CD4-positive, alpha-beta T cell treated with Interleukin-4 for 1 hour (primary cell): Measurements from ENCODE around the gene SPAG9.

Experiments used
- DNase-seq, 2 donors: peaks; one replicate each; pipeline ENCODE4 v3.0.0-alpha.2; 2020 to 2022

The SPAG9 gene

DNA sequence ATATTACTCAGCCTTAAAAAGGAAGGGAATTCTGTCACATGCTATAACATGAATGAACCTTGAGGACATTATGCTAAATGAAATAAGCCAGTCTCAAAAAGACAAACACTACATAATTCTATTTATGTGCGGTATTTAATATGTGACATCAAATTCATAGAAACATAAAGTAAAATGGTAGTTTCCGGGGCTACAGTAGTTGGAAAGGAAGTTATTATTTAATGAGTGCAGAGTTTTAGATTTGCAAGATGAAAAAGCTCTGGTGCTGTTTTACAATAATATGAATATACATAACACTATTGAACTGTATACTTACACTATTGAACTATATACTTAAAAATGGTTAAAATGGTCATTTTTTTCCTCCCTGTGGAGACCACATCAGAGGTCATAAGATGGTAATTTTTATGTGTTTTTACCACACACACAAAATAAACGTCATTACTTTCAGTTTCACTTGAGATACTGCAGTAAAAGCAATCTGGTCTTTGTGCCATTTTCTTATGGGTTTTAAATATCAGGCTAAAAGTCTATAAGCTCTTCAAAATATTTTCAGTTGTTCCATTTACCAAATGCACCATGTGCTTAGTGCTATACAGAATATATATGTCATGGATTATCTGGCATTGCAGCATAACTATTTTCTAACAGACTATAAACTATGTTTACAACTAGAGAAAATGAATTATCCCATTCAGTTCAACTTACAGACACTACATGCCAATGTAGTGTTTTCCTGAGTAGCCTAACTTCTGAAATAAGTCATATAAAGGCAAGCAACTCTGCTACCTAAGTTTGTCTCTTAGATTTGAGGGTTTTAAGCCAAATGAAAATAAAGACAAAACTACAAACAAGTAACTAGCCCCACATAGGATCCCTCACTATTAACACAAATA, 90.9 kb downstream of the SPAG9 start:
- DNase-seq = peak in 1 of 2 donors; percentile 76

DNA sequence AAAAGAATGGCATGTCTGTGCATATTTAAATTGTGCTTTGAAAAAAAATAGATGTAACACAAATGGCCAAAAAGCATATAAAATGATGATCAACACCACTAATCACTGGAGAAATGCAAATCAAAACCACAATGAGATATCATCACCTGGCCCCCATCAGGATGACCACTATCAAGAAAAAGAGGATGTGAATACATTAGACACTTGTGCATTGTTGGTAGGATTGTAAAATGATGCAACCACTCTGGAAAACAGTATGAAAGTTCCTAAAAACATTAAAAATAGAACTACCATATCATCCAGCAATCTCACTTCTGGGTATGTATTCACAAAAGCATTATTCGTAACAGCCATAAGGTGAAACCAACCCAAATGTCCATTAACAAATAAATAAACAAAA, 91.5 kb downstream of the SPAG9 start:
- no peak for DNase-seq

DNA sequence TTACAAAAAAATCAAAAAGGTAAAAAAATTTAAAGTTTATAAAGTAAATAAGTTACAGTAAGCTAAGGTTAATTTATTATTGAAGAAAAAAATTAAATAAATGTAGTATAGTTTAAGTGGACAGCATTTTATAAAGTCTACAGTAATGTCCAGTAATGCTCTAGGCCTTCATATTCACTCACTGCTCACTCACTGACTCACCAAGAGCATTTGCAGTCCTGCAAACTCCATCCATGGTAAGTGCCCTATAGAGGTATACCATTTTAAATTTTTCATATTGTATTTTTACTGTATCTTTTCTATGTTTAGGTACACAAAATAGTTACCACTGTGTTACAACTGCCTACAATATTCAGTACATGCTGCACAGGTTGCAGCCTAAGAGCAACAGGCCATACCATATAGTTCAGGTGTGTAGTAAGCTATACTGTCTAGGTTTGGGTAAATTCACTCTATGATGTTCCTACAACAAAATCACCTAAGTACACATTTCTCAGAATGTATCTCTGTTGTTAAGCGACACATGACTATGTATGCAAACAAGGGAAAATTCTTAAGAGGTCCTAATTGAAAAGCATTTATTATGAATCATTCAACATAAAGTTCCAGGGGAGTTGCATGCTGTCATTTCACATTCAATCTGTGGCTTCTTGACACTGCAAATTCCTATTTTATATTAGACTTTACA, 92.3 kb downstream of the SPAG9 start:
- DNase-seq = no peak

DNA sequence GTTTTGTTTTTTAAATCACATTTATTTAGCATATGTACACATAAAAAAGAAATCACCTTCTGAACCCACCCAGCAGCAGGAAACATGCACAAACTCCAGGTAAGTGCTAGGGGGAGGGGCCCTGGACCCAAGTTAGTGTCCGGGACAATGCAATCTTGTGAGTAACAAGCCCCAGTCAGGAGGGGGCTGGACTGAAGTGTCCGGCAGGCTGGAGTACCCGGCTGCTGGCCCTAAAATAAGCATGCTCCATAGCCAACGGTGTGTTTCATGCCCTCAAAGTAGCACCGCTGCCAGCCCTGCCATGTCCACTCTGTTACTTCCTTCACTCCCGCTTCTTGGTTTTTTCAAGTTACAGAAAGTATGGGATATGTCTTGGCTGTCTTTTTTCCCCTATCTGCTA, 102.1 kb downstream of the SPAG9 start:
- DNase-seq = no peak

DNA sequence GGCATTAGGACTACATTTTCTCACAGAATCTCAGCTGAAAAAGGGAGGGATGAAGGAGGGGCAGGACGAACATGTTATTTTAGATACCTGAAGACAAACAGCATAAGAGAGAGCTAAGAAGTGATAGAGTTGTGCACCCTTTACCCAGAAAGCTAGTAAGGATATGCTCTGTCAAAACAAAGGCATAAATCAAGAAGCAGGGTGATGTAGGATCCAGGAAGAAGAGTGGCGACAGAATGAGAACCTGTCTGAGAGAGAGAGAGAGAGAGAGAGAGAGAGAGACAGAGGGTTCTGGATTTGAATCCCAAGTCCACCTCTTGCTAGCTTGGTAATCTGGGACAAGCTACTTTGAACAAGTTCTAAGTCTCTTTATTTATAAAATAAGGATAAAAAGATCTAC, 103.4 kb downstream of the SPAG9 start:
- no peak for DNase-seq

DNA sequence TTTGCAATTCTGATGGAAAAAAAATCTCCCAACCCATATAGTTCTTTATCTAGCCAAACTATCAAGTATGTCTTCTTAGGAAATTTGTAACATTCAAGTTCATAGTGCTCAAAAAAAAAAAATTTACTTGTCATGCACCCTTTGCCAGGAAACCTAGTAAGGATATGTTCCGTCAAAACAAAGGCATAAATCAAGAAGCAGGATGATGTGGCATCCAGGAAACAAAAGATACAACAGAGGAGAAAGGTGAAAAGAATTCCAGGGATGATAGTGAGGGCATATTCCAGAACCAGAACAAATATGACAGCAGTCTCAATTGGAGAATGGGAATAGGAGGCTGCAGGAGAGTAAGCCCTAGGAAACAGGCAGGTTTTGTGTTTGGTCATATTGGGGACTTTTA, 104.6 kb downstream of the SPAG9 start:
- no peak for DNase-seq

DNA sequence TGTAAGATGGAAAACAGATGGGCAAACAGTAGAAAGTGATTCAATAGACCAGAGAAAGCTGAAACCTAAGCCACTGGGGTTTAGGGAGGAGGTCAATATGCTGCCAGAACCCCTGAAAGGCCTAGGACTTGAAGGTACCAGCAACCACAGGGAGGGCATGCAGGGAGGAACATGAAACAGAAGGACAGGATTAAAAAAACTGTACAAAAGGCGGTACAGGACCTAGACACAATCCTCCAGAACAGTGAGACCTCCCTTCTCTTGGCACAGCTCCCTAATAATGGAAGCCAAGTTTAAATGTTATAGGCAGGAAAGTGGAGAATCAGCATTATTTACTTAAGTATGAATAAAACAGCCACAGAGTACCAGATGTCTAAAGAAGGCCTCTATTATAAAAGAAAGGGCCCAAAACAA, 105.5 kb downstream of the SPAG9 start:
- no peak for DNase-seq

DNA sequence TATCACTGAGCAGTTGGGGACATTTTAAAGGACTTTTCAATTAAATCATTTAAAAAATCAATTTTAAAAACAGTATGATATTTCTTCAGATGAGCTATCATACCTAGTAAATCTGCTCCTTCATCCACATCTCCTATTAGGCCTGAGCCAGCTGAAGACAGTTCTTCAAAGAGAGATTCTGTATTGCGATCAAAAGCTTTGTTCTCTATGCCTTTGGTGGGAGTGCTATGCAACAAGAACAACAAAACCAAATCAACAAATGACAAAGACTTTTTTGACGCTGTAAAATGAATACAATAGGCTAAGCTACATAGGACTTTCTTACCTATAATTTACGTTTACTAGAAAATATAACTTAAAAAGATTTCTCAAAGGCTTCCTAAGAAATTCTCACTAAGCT, 106.5 kb downstream of the SPAG9 start:
- no peak for DNase-seq

DNA sequence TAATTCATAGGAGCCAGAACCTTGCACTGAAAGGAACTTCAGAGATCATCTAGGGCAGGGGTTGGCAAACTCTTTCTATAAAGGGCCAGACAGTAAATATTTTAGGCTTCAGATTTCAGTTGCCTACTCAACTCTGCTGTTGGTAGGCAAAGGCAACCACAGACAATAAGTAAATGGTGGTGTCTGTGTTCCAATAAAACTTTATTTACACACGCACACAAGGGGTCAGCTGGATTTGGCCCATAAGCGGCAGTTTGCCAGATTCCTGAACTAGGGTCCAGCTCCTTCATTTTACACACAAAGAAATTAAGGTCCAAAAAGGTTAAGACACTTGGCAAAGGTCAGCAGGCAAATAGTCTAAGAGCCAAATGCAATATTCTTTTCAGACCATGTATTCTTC, 107.3 kb downstream of the SPAG9 start:
- no peak for DNase-seq

DNA sequence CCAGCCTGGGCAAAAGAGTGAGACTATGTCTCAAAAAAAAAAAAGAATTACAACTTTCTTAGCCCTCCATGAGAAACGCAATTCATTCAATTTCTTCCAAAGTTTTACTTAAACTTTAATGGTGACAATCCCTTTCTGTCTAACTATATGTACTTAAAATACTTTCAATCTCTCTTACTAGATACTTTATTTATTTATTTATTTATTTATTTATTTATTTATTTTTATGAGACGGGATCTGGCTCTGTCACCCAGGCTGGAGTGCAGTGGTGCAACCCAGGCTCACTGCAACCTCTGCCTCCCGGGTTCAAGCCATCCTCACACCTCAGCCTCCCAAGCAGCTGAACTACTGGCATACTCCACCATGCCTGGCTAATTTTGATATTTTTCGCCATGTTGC, 108.1 kb downstream of the SPAG9 start:
- DNase-seq = no peak

DNA sequence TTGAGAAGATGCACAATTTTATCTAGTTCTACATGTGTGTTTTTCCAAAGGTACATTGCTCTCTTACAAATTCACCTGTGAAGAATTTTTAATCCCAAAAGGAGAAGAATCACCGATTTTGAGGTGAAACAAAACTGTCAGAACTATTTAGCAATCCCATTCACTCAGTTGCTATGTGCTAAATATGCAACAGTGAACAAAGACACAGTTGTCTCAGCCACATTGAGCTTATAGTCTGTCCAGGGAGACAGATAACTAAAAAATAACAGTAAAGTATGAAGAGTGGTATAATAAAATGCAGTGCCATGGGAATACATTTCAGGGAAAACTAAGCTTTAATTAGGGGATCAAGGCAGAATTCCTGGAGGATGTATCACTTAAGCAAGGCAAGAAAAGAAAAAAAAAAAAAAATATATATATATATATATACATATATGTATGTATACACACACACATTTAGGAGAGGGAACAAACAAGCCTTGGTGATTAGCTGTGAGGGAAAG, 110.4 kb downstream of the SPAG9 start:
- DNase-seq = no peak

DNA sequence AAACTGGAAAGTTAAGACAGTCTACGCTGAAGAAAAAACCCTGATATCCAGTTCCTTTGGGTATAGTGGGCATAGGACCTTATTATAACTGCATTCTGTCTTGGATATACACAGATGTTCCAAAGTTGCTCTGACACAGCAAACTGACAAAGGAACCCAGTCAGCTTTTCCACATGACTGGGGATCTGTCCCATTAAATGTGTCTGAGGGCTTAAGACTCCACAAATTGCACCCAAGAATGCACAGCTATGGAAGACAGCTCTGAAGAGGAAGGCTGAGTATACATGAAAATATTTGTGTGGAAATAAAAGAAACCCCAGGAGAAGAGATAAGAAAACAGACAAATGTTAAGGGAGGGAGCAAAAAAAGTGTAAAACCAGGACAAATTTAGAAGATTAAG, 114.1 kb downstream of the SPAG9 start:
- DNase-seq = no peak

DNA sequence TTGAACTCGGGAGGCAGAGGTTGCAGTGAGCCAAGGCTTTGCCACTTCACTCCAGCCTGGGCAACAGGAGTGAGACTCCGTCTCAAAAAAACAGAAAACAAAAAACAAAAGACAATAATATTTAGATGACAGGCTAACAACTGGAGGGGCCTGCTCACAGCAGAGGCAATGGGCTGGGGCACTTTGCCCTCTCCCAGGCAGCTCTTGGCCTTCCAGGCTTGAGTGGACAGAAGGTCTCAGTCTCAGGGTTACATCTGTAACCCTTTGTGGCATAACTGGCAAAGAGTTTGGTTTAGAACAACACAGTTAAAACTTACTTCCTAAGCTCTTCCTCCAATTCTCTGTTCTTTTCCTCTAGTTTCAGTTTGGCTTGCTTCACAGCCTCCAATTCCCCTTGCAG, 114.9 kb downstream of the SPAG9 start:
- no peak for DNase-seq

DNA sequence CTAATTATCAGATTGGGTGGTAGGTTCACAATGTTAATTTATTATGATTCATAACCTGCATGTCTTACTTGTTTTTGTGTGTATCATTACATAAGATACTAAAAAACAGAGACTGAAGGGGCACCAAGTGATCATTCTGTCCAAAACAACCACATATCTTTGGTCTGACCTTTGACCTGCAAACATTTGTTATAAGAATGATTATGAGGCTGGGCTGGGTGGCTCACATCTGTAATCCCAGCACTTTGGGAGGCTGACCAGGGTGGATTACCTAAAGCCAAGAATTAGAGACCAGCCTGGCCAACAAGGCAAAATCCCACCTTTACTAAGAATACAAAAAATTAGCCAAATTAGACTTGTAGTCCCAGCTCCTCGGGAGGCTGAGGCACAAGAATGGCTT, 116.4 kb downstream of the SPAG9 start:
- DNase-seq = no peak

DNA sequence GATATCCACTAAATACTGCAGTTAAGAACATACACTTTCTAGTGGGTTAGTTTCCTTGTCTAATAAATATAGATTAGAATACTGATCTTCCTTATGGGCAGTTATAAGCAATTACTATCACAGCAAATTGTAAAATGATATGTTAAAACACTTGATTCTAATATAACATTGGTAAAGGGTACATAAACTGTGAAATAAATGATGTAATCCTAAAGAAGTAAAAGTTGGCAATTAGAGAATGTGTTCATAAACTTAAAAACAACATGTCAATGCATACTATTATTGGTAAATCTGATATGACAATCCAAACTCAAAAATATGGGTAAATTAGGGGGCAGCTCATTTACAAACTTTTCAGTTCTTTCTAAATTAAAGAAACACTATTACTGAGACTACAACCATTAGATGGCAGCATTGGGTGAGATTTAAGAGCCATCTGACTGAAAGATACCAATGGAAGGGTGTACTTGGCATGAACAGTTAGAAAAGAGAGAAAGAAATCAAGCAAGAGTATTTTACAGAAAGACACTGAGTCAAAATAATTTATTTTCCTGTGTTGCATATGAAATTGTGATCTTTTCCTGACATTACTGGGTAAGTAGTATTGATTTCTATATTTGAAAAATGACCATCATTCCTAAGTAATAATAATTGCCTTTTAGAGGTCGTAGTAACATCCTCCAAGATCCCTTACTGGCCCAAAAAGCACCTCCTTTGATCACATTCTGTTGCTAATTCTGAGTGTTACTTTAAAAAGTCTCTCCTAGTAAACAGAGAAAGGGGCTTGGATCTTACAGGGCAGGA, 119.6 kb downstream of the SPAG9 start:
- peak in 1 of 2 donors; percentile 81 for DNase-seq

DNA sequence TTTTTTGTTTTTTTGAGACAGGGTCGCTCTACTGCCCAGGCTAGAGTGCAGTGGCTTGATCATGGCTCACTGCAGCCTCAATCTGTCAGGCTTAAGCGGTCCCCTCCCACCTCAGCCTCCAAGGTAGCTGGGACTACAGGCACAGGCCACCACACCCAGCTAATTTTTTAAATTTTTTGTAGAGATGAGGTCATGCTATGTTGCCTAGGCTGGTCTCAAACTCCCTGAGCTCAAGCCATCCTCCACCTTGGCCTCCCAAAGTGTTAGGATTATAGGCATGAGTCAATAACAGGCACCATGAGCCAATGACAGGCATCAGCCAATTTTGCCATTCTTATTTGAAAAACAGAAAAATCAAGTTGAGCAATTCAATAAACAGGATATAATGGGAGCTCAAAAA, 125.0 kb downstream of the SPAG9 start:
- DNase-seq = no peak

DNA sequence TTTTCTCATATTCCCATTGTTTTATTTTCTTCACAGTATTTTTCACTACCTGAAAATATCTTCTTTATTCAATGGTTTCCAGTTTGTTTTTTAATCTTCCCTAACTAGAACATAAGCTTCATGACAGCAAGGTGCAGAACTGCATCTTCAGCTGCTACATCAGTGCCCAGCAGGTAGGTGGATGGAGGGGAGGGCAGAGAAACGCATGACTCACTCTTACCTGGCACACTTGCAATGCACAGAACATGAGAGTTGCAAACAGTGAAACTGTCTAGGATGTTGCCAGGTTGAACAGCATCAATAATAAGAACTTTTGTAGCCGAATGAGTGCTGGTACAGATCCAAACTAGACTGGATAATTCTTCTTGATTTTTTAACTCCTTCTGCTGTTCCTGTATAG, 127.1 kb downstream of the SPAG9 start:
- no peak for DNase-seq

DNA sequence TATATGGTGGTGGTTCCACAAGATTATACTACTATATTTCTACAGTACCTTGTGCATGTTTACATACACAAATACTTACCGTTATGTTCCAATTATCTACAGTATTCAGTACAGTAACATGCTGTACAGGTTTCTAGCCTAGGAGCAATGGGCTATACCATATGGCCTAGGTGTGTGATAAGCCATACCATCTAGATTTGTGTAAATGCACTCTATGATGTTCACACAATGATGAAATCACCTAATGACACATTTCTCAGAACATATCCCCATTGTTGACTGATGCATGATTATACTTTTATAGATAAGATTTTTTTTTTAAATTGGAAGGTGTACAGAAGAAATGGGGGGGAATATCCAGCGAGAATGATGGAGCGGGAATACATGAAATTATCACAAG, 131.5 kb downstream of the SPAG9 start:
- no peak for DNase-seq

DNA sequence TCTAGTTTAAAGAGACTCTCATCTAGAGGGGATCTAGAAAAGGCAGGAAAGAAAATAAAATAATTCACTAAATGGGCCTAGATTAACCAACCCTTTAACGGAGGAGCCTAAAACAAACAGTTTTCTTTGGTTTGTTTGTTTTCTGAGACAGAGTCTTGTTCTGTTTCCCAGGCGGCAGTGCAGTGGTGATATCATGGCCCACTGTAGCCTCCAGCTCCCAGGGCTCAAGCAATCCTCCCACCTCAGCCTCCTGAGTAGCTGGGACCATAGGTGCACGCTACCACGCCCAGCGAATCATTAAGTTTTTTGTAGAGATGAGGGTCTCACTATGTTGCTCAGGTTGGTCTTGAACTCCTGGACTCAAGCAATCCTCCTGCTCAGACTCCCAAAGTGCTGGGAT, 132.2 kb downstream of the SPAG9 start:
- DNase-seq = no peak

DNA sequence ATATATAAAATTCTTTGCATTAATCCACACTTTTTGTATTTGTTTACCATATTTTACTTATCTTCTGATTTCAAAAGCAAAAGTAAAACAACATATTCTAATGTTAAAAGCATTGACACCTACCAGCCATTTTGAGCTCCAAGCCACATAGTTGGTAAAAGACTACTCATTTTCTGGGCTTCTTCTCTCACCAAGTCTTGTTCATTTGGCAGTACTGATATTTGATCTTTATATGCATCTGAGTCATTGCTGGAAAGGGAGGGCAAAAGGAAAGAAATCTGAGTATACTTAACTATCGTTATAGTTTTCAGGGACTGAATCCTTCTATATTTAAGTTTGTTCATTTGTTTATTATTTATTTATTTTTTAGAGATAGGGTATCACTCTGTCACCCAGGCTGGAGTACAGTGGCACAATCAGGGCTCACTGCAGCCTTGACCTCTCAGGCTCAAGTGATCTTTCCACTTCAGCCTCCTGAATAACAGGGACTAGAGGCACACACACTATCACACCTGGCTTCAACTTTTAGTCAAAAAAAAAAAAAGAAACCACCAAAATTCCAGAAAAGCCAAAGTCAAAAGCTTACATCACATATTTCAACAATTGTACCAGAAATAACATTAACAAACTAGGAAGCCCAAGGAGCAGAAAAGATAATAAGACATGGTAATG, 133.5 kb downstream of the SPAG9 start:
- no peak for DNase-seq

DNA sequence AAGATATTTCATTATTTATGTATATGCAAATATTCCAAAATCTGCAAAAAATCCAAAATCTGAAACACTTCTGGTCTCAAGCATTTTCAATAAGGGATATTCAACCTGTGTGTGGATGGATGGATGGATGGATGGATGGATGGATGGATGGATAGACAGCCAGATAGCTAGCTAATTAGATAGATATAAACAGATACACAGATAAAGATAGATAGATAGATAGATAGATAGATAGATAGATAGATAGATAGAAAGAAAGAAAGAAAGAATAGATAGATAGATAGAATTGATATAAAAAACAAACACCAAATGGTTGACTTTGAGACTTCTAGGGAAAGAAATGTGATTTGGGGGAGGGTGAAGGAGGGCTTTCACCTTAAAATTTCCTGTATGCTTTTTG, 139.4 kb downstream of the SPAG9 start:
- DNase-seq = no peak

DNA sequence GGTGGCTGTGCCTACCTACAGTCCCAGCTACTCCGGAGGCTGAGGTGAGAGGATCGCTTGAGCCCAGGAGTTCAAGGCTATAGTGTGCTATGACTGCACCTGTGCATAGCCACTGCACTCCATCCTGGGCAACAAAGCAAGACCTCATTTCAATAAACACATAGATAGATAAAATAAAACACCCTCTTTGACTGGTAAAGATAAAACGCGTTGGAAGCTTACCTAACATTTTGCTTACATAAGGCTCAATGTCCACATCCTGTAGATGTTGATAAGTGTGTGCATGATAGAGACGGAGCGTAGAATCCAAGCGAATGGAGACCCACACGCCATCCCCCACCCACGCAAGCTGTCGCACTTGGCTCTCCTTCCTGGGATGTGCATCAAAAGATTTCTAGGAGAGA, 141.1 kb downstream of the SPAG9 start:
- DNase-seq = no peak
